Upper lobe of left lung (tissue), 4 donors: ENCODE results near the gene DIP2A.

ENCODE experiments used
- EP300 ChIP-seq, 4 donors: sonication (generic); formaldehyde crosslinking; IDR thresholded peaks; one replicate each; pipeline ENCODE4 v1.5.1; 2017; ENCODE audit warnings: antibody characterized with exemption in 4 of 4, control low read depth in 2 of 4
- POLR2A ChIP-seq, 4 donors: fragments of 450-650 bp; IDR thresholded peaks; one replicate each; pipeline ENCODE4 v1.5.1; 2016 to 2017; ENCODE audit warnings: antibody characterized with exemption in 4 of 4, mild to moderate bottlenecking in 2 of 4
- TF ChIP-seq, protein P1 (sequence below), 6 experiments: fragments of 450-650 bp in 4 of 6; fragments of 200-600 bp in 2 of 6; sonication (generic) in 2 of 6; IDR thresholded peaks; one replicate each; pipeline ENCODE4 v1.5.1; 2016 to 2019; ENCODE audit warnings: antibody characterized with exemption in 6 of 6

DNA sequence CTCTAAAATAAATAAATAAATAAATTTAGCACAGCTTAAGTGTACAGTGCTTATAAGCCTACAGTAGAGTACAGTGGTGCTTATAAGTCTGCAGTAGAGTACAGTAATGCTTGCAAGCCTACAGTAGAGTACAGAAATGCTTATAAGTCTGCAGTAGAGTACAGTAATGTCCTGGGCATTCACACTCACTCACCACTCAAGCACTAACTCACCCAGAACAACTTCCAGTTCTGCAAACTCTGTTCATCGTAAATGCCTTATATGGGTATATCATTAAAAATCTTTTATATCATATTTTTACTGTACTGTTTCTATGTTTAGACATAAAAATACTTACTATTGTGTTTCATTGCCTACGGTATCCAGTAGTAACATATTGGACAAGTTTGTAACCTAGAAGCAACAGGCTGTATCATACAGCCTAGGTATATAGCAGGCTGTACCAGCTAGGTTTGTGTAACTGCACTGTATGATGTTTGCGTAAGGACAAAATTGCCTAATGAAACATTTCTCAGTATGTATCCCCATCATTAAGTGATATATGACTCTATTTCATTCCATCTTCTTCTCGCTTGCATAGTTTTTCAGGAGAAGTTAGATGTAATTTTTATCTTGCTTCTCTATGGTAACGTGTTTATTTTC, 160.2 kb downstream of the DIP2A start:
- TF ChIP-seq EP300 (IDR thresholded peaks at IDR 0.05) (no peak), POLR2A (IDR thresholded peaks at IDR 0.05) (no peak)
- TF ChIP-seq, protein P1, sequence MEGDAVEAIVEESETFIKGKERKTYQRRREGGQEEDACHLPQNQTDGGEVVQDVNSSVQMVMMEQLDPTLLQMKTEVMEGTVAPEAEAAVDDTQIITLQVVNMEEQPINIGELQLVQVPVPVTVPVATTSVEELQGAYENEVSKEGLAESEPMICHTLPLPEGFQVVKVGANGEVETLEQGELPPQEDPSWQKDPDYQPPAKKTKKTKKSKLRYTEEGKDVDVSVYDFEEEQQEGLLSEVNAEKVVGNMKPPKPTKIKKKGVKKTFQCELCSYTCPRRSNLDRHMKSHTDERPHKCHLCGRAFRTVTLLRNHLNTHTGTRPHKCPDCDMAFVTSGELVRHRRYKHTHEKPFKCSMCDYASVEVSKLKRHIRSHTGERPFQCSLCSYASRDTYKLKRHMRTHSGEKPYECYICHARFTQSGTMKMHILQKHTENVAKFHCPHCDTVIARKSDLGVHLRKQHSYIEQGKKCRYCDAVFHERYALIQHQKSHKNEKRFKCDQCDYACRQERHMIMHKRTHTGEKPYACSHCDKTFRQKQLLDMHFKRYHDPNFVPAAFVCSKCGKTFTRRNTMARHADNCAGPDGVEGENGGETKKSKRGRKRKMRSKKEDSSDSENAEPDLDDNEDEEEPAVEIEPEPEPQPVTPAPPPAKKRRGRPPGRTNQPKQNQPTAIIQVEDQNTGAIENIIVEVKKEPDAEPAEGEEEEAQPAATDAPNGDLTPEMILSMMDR (IDR thresholded peaks at IDR 0.05): no peak
